Activated naive CD4-positive, alpha-beta T cell (primary cell): Measurements from ENCODE around the gene CELA2B.
"Not testable (repeated sequence)": the region's sequence is repeated elsewhere in the genome, so short reads cannot be mapped to it uniquely, and the experiment has no call there.

ENCODE experiments used
- DNase-seq, 4 experiments: peaks; one replicate each; lab custom pipeline; 2025; lab: John Stamatoyannopoulos, UW

CELA2B gene

GRCh38 chr1:15468145-15468544 lies 7.8 kb upstream of the CELA2B start:
- DNase-seq = no peak

DNA sequence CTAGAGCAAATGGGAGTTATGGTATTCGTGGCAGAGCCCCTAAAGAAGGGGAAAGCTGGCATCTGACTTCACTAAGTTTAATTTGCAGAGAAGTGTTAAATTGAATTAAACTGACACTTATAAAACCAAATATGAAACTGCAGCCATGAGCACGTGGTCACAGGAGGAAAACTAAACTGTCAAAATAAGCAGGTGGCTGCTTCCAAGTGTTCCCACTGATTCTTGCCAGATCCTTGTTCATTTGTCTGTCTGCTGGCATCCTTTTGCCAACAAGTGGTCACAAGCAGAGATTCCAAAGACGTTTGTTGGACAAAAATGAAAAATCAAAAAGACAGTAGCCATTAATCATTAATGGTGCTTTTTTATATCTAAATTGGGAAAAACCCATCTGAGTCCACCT lies 6.5 kb upstream of the CELA2B start:
- DNase-seq = no peak

DNA sequence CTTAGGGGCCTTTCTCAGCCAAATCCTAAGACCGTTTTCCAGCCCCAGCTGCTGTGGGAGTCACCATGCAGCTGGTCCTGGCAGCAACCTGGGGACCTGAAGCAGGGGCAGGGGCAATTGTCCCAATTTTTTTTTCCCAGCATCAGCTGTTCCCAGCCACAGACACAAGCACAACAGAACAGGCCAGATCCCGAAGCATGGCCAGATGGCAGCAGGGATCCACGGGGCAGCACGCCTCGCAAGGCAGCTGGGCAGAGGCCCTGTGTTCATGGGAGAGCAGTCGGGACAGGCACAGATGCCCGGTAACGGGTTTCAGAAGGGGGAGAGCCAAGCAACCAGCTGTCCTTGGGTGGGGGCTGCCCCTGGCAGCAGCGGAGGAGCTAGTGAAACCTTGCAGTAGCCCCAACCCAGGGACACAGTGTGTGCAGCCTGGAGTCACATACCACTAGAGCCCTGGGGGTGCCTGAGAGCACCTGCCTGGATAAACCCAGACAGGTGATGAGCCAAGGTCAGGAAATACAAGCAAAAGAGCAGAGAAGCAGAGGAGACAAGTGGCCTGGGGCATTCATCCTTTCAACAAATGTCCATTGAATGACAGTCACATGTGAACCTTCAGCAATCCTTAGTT lies 6.0 kb upstream of the CELA2B start:
- DNase-seq = not testable (repeated sequence)

DNA sequence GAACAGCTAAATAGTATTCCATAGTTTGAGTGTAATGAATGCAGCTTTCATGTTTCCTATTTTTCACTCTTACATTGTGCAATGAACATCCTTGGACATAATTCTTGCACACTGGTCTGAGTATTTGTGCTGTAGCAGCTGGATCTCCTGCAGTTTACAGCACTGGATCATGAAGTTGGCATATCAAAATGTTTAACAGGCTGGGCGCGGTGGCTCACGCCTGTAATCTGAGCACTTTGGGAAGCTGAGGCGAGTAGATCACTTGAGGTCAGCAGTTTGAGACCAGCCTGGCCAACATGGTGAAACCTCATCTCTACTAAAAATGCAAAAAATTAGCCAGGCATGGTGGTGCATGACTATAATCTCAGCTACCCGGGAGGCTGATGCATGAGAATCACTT lies 4.8 kb upstream of the CELA2B start:
- not testable (repeated sequence) for DNase-seq

DNA sequence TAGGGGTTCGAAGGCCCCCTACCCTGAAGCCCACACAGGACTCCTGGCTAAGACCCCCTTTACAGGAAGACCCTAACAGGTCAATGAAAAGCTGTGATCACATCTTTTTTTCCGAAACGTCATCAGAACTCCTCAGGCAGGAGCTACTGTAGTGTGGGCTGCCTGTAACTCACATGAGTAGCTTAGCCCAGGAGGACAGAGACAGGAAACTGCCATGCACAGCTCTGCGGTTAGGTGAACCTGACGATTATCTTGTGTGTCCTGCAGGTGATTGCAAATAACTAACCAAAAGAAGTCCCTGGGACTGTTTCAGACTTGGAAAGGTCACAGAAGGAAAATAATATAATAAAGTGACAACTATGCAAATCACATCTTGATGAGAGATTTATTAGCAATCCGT lies 4.2 kb upstream of the CELA2B start:
- DNase-seq = not testable (repeated sequence)

DNA sequence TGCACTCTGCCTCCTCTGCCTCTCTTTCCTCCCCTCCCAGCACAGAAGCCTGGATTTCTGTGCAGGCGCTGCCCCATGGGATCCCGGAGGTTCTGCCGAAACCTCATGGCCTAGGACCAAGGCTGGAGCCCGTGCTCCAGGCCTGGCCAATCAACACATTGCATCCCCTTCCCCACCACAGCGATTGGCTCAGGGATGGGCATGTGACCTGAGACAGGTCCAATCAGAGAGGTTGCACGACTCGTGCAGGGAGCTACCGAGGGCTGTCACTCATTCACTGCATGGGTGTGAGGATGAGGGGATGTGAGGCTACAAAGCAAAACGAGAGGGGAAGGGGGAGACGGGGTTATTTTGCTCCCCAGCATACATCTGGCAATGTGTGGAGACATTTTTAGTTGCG lies 3.3 kb upstream of the CELA2B start:
- no peak for DNase-seq

GRCh38 chr1:15476927-15477326 lies 1.0 kb downstream of the CELA2B start:
- DNase-seq = no peak

DNA sequence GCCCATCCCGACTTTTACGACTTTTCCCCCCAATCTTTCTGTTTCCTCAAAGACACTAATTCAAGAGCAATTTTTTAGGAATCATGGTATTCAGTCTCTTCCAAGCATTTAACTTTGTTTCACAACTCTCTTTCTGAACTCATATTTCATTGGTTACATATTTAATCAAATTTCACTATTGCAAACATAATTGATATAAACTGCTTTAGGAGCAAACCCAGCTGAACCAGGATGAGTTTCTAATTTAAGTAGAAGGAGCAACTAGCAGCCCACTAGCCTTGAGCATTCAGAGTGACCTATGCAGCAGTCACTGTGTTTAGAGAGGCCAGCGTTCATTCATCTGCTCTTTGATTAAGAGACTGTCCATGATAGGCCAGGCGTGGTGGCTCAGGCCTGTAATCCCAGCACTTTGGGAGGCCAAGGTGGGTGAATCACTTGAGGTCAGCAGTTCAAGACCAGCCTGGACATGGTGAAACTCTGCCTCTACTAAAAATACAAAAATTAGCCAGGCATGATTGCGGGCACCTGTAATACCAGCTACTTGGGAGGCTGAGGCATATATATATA lies 1.8 kb downstream of the CELA2B start:
- DNase-seq = no peak

GRCh38 chr1:15479654-15480347 lies 3.9 kb downstream of the CELA2B start:
- no peak for DNase-seq

GRCh38 chr1:15482455-15482854 lies 6.6 kb downstream of the CELA2B start:
- DNase-seq = not testable (repeated sequence)

- DNase-seq = not testable (repeated sequence)
These were observed 7.2 kb downstream of the CELA2B start for GRCh38 chr1:15482983-15483543.

DNA sequence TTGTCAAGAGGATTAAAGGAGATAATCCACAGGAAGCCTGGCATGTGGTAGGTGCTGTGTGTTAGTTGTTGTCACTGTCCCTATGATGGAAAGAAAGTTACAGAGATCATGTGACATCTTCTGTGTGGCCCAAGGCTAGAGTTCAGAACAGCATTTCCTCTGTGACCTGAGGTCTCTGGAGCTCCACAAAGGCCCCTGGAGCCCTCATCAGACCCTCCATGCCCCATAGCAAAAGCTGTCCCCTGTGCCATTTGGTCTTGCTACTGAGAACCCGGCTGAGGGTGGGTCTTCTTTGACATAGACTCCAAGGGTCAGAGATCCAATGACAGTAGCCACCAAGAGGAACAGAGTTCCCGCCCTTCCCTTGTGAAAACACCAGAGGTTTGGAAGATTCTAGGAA lies 8.1 kb downstream of the CELA2B start:
- DNase-seq = no peak

DNA sequence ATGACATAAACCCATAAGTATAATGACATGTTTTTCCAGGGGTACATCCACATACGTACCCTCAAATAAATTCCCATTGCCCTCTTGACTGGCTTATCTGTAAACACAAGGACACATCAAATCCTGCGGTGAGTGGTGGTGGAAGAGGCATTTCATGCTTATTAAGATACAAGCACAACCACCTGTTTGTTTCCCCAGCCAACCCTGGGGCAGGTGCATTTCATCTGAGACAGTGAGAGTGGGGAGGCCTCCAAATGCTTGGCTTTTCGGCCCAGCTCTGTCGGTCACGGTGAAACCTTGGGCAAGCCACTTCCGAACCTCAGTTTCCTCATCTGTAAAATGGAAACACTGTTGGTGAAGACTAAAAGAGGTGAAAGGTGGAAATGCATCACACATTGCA lies 8.5 kb downstream of the CELA2B start:
- DNase-seq = not testable (repeated sequence)

DNA sequence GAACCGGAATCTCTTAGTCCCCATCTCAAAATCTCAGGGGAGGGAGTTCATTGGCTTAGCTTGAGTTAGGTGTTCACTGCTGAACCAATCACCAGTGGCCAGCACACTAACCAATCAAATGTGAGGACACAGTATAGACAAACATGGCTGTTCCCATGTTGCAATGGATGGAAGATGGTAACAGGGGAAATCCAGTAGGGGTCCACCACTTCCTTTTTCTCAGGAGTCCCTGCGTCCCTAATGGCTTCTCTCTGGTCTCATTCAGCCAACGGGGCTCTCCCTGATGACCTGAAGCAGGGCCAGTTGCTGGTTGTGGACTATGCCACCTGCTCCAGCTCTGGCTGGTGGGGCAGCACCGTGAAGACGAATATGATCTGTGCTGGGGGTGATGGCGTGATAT lies 9.7 kb downstream of the CELA2B start:
- no peak for DNase-seq

GRCh38 chr1:15486844-15487610 lies 11.1 kb downstream of the CELA2B start:
- not testable (repeated sequence) for DNase-seq

GRCh38 chr1:15488371-15488770 lies 12.5 kb downstream of the CELA2B start:
- DNase-seq = no peak

DNA sequence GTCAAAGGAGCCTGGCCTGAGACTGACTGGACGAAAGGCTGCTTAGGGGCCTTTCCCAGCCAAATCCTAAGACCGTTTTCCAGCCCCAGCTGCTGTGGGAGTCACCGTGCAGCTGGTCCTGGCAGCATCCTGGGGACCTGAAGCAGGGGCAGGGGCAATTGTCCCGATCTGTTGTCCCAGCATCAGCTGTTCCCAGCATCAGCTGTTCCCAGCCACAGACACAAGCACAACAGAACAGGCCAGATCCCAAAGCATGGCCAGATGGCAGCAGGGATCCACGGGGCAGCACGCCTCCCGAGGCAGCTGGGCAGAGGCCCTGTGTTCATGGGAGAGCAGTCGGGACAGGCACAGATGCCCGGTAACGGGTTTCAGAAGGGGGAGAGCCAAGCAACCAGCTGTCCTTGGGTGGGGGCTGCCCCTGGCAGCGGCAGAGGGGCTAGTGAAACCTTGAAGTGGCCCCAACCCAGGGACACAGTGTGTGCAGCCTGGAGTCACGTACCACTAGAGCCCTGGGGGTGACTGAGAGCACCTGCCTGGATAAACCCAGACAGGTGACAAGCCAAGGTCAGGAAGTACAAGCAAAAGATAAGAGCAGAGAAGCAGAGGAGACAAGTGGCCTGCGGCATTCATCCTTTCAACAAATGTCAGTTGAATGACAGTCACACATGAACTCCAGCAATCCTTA lies 13.3 kb downstream of the CELA2B start:
- no peak for DNase-seq

- DNase-seq = not testable (repeated sequence)
These were observed 15.1 kb downstream of the CELA2B start for GRCh38 chr1:15491010-15491409.

GRCh38 chr1:15492596-15492995 lies 16.7 kb downstream of the CELA2B start:
- DNase-seq = no peak

DNA sequence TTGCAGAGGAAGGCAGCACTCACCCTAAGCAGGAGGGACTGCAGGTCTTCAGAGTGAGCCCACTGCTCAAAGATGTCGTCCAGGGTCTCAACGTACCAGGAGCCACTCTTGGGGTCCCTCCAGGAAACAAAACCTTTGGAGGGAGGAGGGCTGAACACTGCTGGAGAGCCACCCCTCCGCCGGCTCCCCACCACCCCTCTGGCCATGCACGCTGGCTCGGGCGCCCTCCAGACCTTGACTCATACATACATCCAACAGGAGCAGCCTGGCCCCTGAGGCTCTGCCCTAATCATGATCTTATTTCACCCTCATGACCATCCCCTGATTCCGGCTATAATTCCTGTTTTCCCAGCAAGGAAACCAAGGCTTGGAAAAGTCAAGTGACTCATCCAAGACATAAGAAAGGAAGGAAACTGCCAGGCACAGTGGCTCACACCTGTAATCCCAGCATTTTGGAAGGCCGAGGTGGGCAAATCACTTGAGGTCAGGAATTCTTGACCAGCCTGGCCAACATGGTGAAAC lies 18.0 kb downstream of the CELA2B start:
- no peak for DNase-seq
